Chondrocyte (in vitro differentiated cells): ENCODE measurements around the gene MOBP. TPM values are rescaled to one million over a fixed set of nuclear protein-coding genes. Genes with fewer than 3 reads are reported as not detected.

Experiments
- DNase-seq: peaks from one replicate; pipeline ENCODE4 v3.0.0; 2021; ENCODE audit warnings: mixed read lengths, low spot score
- H3K27ac Mint-ChIP-seq: one replicate; pipeline ENCODE4 v1.8.0; 2021; ENCODE audit warnings: mild to moderate bottlenecking, moderate library complexity, mixed read lengths; ENCODE audit not compliant: unreplicated experiment
- H3K27me3 Mint-ChIP-seq: 2 replicates; pipeline ENCODE4 v1.8.0; 2021; ENCODE audit warnings: low read depth, mixed read lengths
- H3K36me3 Mint-ChIP-seq: 2 replicates; pipeline ENCODE4 v1.8.0; 2021; ENCODE audit warnings: low read depth, mixed read lengths
- H3K4me1 Mint-ChIP-seq: 2 replicates; pipeline ENCODE4 v1.8.0; 2021; ENCODE audit warnings: low read depth, mild to moderate bottlenecking, mixed read lengths
- H3K4me3 Mint-ChIP-seq: one replicate; pipeline ENCODE4 v1.8.0; 2021; ENCODE audit warnings: mild to moderate bottlenecking, moderate library complexity, mixed read lengths; ENCODE audit not compliant: unreplicated experiment
- H3K9me3 Mint-ChIP-seq: 2 replicates; pipeline ENCODE4 v1.8.0; 2021; ENCODE audit warnings: low read depth, mixed read lengths
- total RNA-seq: library from RNA; stranded (reverse); gene quantifications from 3 replicates; pipeline ENCODE4 v1.2.1, GENCODE V29; 2021
- TF ChIP-seq, protein P1 (sequence below): fragments of 200-600 bp; sonication (generic); IDR thresholded peaks from 2 replicates; pipeline ENCODE4 v1.5.0; 2021; ENCODE audit warnings: antibody characterized with exemption, mild to moderate bottlenecking, moderate library complexity

Gene MOBP
- total RNA-seq, 1 donor from 2014 or later, result not detected

DNA sequence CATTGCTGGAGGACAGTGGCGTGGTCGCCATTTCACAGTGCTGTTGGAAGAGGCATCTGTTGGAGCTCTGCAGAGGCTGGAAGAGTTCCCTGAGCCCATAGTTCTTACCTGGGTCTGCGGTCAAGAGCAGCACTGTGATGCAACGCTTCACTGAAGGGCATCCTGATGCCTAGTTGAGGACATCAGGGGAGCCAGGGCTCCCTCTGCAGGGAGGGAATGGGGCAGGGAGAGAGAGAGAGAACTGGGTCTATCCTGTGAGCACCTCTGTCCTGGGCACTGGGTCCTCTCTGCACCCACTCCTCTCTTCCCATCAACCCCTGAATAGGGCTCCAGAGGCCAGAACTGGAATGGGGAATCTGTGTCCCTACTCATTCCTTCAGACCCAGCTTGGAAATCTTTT is 23.9 kb upstream of the MOBP start:
- Mint-ChIP-seq H3K4me1 (peaks cover 4% of the 10 kb centered on the region), H3K27ac (no peak overlapping the region), H3K4me3 (no peak overlapping the region), H3K27me3 (peaks cover 16% of the 10 kb centered on the region), H3K36me3 (no peaks in the 10 kb centered on the region), H3K9me3 (no peaks in the 10 kb centered on the region)
- no peak for DNase-seq
- TF ChIP-seq, protein P1, sequence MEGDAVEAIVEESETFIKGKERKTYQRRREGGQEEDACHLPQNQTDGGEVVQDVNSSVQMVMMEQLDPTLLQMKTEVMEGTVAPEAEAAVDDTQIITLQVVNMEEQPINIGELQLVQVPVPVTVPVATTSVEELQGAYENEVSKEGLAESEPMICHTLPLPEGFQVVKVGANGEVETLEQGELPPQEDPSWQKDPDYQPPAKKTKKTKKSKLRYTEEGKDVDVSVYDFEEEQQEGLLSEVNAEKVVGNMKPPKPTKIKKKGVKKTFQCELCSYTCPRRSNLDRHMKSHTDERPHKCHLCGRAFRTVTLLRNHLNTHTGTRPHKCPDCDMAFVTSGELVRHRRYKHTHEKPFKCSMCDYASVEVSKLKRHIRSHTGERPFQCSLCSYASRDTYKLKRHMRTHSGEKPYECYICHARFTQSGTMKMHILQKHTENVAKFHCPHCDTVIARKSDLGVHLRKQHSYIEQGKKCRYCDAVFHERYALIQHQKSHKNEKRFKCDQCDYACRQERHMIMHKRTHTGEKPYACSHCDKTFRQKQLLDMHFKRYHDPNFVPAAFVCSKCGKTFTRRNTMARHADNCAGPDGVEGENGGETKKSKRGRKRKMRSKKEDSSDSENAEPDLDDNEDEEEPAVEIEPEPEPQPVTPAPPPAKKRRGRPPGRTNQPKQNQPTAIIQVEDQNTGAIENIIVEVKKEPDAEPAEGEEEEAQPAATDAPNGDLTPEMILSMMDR, result no peak

DNA sequence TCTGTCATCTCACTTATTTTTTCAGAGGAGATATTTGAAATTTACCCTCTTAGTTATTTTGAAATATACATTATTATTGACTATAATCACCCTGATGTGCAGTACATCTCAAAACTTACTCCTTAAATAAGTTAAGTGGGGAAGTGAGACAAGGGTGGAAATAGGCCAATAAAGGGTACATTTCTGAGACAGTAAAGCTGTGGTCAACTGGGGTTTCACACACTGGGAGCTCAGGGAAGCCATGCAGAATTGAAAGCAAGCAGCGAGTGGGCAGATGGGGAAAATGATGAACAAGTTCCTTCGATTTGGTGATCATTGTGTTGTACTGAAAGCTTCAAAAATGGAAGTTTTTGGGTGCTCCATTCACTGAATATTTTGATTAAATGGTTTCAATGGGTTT is 21.6 kb upstream of the MOBP start:
- H3K27ac Mint-ChIP-seq, result no peak overlapping the region
- peaks cover 4% of the 10 kb centered on the region for H3K4me1 Mint-ChIP-seq
- H3K27me3 Mint-ChIP-seq, result peaks cover 17% of the 10 kb centered on the region
- H3K36me3 Mint-ChIP-seq, result no peaks in the 10 kb centered on the region
- no peak for DNase-seq
- no peaks in the 10 kb centered on the region for H3K9me3 Mint-ChIP-seq
- H3K4me3 Mint-ChIP-seq, result no peak overlapping the region
- TF ChIP-seq, protein P1, result no peak

DNA sequence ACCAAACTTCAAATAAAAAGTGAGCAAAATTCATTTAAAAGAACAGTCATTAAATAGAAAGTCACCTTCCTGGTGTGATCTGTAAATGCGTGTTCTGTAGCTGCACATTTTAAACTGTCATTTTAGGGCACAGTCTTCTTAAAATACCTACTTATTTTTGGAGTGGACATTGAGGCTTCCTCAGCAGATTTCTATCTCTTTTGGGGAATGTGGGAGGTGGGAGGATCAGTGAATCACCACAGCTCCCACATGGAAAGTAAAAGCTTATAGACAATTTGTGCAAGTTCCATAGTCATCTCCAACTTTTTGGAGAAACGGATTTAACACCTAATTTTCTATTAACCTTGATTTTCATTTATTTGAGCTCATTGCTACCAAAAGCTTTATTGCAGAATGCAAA is 21.0 kb upstream of the MOBP start:
- H3K9me3 Mint-ChIP-seq, result no peaks in the 10 kb centered on the region
- H3K27me3 Mint-ChIP-seq, result peaks cover 19% of the 10 kb centered on the region
- H3K4me3 Mint-ChIP-seq, result no peak overlapping the region
- H3K27ac Mint-ChIP-seq, result no peak overlapping the region
- peaks cover 4% of the 10 kb centered on the region for H3K4me1 Mint-ChIP-seq
- DNase-seq, result no peak
- no peaks in the 10 kb centered on the region for H3K36me3 Mint-ChIP-seq
- TF ChIP-seq, protein P1, result no peak

DNA sequence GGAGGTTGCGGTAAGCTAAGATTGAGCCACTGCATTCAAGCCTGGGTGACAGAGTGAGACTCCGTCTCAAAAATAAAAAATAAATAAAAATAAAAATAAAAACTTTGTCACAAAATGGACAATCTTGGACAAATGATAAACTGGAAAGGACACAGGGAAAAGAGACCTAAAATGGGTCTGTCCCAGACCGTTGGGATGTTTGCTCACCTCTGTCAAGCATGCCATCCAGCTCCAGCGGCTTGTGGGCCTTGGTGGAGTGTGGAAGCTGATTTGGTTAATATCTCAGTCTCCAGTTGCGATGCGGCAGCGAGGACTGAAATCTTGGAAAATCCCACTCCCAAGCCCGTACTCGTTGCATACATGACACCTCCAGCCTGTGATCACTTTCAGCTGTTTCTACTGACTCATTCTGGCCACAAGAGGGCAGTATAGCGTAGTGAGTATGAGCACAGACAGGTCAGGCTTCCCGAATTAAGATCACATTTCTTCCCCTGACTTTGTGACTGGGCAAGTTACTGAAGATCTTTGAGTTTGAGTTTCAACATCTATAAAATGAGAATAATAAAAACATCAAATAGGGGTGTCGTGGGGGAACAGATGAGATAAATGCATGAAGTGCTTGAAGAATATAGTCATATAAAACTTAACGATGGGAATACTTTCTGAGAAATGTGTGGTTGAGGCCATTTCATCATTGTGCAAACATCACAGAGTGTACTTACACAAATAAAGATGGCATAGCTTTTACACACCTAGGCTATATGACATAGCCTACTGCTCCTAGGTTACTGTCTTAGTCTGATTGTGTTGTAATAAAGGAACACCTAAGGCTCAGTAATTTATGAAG is 19.6 kb upstream of the MOBP start:
- DNase-seq, result no peak
- Mint-ChIP-seq H3K9me3 (no peaks in the 10 kb centered on the region), H3K4me1 (peaks cover 4% of the 10 kb centered on the region), H3K27me3 (peaks cover 30% of the 10 kb centered on the region), H3K27ac (no peak overlapping the region), H3K36me3 (no peaks in the 10 kb centered on the region), H3K4me3 (no peak overlapping the region)
- TF ChIP-seq, protein P1, result peak; percentile 98

DNA sequence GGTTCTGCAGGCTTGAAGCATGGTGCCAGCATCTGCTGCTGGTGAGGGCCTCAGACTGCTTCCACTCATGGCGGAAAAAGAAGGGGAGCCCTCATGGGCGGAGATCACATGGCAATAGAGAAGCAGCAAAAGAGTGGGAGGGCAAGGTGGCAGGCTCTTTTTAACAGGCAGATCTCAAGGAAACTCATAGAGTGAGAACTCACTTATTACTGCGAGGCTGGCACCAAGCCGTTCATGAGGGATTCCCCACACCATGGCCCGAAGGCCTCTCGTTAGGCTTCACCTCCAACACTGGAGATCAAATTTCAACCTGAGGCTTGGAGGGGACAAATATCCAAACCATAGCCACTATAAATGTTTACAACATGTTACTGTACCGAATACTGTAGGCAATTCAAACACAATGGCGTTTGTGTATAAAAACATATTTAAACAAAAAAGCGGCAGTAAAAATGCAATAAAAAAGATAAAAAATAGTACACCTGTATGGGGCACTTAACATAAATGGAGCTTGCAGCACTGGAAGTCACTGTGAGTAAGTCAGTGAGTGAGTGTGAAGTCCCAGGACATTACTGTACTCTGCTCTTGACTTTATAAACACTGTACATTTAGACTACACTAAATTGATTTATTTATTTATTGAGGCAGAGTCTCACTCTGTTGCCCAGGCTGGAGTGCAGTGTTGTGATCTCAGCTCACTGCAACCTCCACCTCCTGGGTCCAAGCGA is 18.8 kb upstream of the MOBP start:
- TF ChIP-seq, protein P1, result no peak

More for the DNA sequence above, 18.8 kb upstream of the MOBP start:
- Mint-ChIP-seq H3K4me1 (peaks cover 4% of the 10 kb centered on the region), H3K27ac (no peak overlapping the region), H3K27me3 (peaks cover 34% of the 10 kb centered on the region), H3K9me3 (no peaks in the 10 kb centered on the region), H3K36me3 (no peaks in the 10 kb centered on the region), H3K4me3 (no peak overlapping the region)
- no peak for DNase-seq
